Measurements from ENCODE around the gene RNF2.
"Not testable (repeated sequence)": the region's sequence is repeated elsewhere in the genome, so short reads cannot be mapped to it uniquely, and the experiment has no call there.

The RNF2 gene

GRCh38 chr1:185059950-185060571, 14.7 kb downstream of the RNF2 start:
- no peak for DNase-seq (ENCODE audit: low read depth)
- no peak overlapping the region for H3K4me3 ChIP-seq (ENCODE audit: low read depth, low read length)
- TF ChIP-seq, protein P1, sequence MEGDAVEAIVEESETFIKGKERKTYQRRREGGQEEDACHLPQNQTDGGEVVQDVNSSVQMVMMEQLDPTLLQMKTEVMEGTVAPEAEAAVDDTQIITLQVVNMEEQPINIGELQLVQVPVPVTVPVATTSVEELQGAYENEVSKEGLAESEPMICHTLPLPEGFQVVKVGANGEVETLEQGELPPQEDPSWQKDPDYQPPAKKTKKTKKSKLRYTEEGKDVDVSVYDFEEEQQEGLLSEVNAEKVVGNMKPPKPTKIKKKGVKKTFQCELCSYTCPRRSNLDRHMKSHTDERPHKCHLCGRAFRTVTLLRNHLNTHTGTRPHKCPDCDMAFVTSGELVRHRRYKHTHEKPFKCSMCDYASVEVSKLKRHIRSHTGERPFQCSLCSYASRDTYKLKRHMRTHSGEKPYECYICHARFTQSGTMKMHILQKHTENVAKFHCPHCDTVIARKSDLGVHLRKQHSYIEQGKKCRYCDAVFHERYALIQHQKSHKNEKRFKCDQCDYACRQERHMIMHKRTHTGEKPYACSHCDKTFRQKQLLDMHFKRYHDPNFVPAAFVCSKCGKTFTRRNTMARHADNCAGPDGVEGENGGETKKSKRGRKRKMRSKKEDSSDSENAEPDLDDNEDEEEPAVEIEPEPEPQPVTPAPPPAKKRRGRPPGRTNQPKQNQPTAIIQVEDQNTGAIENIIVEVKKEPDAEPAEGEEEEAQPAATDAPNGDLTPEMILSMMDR (conservative IDR thresholded peaks at IDR 0.05; ENCODE audit: low read depth, low read length) = no peak

DNA sequence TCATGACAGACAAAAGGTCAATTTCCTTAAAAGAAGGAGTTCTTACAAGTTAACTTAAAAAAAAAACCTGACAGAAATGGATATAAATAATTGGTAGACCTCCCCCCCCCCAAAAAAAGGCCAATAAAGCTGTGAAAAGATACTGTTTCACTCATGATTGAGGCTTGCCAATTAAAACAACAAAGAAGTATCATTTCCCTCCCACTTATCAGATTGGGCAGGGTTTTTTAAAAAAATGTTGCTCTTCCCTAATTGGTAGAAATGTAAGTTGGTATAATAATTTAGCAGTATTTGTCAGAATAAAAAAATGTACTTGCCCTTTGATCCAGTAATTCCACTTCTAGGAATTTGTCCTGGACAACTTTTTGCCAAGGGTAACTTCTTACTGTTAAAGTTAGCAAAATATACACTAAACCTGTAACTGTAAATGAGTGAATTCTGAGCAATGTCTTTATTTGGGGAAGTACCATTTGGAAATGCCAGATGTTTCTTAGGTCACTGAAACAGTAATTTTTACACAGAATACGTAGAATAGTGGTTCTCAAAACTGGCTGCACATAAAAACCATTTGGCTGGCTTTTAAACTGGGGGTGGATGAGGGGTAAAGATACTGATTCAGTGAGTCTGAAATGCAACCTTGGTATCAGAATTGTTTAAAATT, 17.5 kb downstream of the RNF2 start:
- H3K4me3 ChIP-seq (ENCODE audit: low read depth, low read length) = no peak overlapping the region
- TF ChIP-seq, protein P1 (conservative IDR thresholded peaks at IDR 0.05; ENCODE audit: low read depth, low read length) = no peak
- DNase-seq (ENCODE audit: low read depth) = peak; percentile 13

DNA sequence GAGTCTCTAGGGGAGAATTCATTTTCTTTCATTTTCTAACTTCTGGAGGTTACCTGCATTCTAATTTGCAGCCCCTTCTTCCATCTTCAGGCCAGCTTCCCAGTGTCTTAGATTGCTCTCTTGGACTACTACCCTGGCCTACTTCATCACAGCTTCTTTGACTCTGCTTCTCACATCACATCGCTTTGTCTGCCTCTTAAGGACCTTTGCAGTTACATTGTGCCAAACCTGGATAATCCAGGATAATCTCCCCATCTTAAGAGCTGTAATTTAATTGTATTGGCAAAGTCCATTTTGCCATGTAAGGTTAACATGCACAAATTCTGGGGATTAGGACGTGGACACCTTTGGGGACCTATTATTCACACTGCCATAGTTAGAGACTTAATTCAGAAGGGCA, 18.4 kb downstream of the RNF2 start:
- TF ChIP-seq, protein P1 (conservative IDR thresholded peaks at IDR 0.05; ENCODE audit: low read depth, low read length) = no peak
- no peak overlapping the region for H3K4me3 ChIP-seq (ENCODE audit: low read depth, low read length)
- DNase-seq (ENCODE audit: low read depth) = no peak

DNA sequence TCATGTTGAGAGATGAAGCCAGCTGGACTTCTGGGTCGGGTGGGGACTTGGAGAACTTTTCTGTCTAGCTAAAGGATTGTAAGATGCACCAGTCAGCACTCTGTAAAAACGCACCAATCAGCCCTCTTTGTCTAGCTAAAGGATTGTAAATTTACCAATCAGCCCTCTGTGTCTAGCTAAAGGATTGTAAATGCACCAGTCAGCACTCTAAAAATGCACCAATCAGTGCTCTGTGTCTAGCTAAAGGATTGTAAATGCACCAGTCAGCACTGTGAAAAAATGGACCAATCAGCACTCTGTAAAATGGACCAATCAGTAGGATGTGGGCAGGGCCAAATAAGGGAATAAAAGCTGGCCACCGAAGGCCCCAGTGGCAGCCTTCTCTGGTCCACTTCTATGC, 19.6 kb downstream of the RNF2 start:
- not testable (repeated sequence) for DNase-seq (ENCODE audit: low read depth); H3K4me3 ChIP-seq (ENCODE audit: low read depth, low read length)

- no peak for DNase-seq (ENCODE audit: low read depth)
- no peak overlapping the region for H3K4me3 ChIP-seq (ENCODE audit: low read depth, low read length)
- TF ChIP-seq, protein P1 (conservative IDR thresholded peaks at IDR 0.05; ENCODE audit: low read depth, low read length) = no peak
Observed at GRCh38 chr1:185066181-185066580, 20.8 kb downstream of the RNF2 start.

DNA sequence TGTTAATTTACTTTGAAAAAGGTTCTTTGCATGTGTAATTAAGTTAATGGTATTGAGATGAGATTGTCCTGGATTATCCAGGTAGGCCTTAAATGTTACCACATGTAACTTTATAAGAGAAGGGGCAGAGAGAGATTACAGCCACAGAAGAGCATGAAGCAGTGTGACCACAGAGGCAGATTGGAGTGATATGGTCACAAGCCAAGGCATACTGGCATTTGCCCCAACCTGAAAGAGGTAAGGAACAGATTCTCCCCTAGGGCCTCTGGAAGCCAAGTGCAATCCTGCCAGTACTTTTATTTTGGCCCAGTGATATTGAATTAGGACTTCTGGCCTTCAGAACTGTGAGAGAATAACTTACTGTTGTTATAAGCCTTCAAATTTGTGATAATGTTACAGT, 23.0 kb downstream of the RNF2 start:
- no peak for DNase-seq (ENCODE audit: low read depth)
- TF ChIP-seq, protein P1 (conservative IDR thresholded peaks at IDR 0.05; ENCODE audit: low read depth, low read length) = no peak
- H3K4me3 ChIP-seq (ENCODE audit: low read depth, low read length) = no peak overlapping the region

- peak; percentile 21 for DNase-seq (ENCODE audit: low read depth)
- no peak overlapping the region for H3K4me3 ChIP-seq (ENCODE audit: low read depth, low read length)
- TF ChIP-seq, protein P1 (conservative IDR thresholded peaks at IDR 0.05; ENCODE audit: low read depth, low read length) = no peak
Observed at GRCh38 chr1:185069202-185069772, 23.9 kb downstream of the RNF2 start.

Measured in choroid plexus epithelial cell (primary cell).